HG02981 (cell line): ENCODE results near the gene ITGAX.
"Not testable (repeated sequence)": the region's sequence is repeated elsewhere in the genome, so short reads cannot be mapped to it uniquely, and the experiment has no call there.

Experiments used
- ATAC-seq: cut with Tn5 transposase; IDR thresholded peaks from one replicate; pipeline ENCODE4 v1.9.1; 2021; ENCODE audit warnings: mild to moderate bottlenecking, moderate library complexity; ENCODE audit not compliant: unreplicated experiment

Gene ITGAX

DNA sequence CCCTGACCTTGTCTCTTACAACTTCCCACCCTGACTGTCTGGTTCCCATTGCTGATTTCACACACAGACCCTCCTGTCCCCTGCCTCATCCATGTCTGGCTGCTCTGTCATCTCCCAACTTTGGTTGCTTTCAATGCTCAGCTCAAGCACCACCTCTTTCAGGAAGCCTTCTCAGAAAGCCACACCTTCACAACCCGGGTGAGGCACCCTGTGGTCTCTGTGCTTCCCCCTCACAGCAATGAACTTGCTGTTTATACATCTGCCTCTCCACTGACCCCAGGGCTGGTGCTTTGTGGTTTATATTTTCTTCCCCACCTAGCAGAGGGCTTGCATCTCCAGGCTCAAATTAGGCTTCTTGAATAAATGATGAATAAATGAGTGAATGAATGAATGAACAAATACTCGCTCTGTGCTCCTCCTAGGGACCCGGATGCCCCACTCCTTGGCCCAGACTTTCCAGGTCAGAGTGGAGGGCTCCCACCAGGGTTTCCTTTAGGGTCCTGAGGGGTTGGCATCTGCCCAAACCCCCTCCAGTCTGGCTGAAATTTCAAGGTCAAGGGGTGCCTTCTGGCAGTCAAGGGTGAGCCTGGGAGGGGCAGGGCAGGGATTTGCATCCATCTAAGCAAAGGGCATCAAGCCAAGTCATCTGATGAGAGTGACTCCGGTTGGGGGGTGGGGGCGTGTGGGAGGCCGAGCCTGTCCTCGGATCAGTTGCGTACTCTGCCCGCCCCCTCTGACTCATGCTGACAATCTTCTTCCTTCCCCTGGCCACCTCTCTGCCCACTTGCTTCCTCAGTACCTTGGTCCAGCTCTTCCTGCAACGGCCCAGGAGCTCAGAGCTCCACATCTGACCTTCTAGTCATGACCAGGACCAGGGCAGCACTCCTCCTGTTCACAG is at the start of gene ITGAX:
Gene ITGAX, plus strand, starts transcription at position 783 of the 898 bp plus-strand sequence. Its CDS starts 79 bp downstream, at position 862.
- ATAC-seq = peak; percentile 71

- ATAC-seq = no peak
These were observed 49.8 kb upstream of the ITGAX start for GRCh38 chr16:31305219-31305618.

DNA sequence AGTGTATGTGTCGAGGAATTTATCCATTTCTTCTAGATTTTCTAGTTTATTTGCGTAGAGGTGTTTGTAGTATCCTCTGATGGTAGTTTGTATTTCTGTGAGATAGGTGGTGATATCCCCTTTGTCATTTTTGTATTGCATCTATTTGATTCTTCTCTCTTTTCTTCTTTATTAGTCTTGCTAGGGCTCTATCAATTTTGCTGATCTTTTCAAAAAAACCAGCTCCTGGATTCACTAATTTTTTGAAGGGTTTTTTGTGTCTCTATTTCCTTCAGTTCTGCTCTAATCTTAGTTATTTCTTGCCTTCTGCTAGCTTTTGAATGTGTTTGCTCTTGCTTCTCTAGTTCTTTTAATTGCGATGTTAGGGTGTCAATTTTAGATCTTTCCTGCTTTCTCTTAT is 46.6 kb upstream of the ITGAX start:
- not testable (repeated sequence) for ATAC-seq

- ATAC-seq = no peak
These were observed 32.5 kb upstream of the ITGAX start for GRCh38 chr16:31322500-31322899.

- ATAC-seq = no peak
These were observed 30.9 kb upstream of the ITGAX start for GRCh38 chr16:31323959-31324629.

GRCh38 chr16:31325171-31325570 is 29.8 kb upstream of the ITGAX start:
- ATAC-seq = no peak

DNA sequence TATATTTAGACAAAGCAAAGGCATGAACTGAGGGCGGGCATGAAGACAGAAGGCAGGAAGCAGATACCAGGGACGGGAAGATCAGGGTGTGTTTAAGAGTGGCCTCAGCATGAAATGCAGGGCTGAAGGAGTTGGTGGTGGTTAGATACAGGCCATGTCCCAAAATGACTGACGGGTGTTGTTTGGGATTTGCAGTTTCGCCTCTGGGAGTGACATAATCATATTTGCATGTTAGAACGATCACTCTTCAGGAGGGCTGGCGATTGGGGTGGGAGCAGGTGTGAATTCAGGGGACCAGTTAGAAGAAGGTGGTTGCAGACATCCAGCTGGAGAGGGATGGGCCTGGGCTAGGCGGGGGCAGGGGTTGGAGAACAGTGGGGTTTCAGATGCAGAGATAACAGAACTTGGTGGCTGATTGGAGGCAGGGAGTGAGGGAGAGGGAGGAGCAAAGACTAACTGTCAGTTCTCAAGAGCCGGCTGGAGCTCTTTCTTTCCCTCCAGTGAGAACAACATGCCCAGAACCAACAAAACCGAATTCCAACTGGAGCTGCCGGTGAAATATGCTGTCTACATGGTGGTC is 27.2 kb upstream of the ITGAX start:
- no peak for ATAC-seq

DNA sequence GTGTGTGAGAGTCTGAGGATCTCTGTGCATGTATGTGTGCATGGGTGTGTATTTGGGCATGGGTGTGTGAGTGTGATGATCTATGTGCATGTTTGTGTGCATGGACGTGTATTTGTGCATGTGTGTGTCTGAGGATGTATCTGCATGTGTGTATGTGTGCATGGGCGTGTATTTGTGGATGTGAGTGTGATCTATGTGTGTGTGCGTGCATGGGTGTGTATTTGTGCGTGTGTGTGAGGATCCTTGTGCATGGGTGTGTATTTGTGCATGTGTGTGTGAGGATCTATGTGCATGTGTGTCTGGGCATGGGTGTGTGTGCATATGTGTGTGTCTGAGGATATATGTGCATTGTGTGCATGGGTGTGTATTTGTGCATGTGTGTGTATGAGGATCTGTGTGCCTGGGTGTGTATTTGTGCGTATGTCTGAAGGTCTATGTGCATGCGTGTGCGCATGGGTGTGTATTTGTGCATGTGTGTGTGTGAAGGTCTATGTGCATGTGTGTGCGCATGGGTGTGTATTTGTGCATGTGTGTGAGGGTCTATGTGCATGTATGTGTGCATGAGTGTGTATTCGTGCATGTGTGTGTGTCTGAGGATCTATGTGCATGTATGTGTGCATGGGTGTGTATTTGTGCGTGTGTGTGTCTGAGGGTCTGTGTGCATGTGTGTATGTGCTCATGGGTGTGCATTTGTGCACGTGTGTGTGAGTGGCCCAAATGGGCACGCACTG is 26.5 kb upstream of the ITGAX start:
- ATAC-seq = no peak

- no peak for ATAC-seq
These were observed 25.1 kb upstream of the ITGAX start for GRCh38 chr16:31329671-31330552.

GRCh38 chr16:31330553-31330890 is 24.5 kb upstream of the ITGAX start:
- ATAC-seq = no peak

- ATAC-seq = no peak
These were observed 23.7 kb upstream of the ITGAX start for GRCh38 chr16:31331141-31331764.

DNA sequence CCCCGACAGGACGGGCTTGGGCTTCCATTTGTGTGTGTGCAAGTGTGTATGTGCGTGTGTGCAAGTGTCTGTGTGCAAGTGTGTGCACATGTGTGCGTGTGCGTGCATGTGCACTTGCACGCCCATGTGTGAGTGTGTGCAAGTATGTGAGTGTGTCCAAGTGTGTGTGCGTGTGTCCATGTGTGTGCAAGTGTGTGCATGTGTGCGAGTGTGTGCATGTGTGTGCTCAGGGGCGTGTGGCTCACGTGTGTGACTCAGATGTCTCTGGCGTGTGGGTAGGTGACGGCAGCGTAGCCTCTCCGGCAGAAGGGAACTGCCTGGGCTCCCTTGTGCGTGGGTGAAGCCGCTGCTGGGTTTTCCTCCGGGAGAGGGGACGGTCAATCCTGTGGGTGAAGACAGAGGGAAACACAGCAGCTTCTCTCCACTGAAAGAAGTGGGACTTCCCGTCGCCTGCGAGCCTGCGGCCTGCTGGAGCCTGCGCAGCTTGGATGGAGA is 23.1 kb upstream of the ITGAX start:
- no peak for ATAC-seq

- ATAC-seq = no peak
These were observed 22.4 kb upstream of the ITGAX start for GRCh38 chr16:31332544-31332943.

DNA sequence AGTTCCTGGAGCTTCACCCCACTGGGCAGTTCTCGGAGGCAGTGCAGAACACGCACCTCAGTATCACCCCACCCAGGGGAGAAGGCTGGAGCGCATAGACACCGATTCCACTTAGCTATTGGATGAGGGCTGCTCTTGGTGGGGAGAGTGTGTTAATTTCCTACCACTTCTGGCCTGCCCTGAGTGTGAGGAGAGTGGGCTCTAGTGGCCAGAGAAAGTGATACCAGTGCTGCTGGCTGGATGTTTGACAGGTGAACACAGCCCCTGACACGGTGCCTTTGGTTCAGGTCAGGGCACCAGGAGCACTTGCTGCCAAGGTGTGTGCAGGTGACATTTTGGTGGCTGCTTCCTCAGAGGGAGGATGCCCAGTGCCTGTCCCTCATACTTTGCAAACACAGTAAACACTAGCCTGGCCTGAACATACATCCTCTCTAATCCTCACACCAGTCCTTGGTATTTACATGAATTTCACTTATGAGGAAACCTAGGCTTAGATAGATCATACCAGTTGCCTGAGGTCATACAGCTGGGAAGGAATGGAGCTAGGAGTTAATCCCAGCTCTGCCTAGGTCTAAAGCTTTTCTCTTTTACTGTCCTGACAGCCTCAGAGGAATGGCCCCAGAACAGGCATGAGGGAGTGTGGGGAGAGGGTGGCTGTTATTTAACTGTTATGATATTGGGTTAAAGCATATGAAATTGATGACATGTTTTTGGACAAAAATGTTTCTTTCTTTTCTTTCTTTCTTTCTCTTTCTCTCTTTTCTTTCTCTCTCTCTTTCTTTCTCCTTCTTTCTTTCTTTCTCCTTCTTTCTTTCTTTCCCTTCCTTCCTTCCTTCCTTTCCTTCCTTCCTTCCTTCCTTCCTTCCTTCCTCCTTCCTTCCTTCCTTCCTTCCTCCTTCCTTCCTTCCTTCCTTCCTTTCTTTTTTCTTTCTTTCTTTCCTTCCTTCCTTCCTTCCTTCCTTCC is 21.0 kb upstream of the ITGAX start:
- ATAC-seq = no peak

DNA sequence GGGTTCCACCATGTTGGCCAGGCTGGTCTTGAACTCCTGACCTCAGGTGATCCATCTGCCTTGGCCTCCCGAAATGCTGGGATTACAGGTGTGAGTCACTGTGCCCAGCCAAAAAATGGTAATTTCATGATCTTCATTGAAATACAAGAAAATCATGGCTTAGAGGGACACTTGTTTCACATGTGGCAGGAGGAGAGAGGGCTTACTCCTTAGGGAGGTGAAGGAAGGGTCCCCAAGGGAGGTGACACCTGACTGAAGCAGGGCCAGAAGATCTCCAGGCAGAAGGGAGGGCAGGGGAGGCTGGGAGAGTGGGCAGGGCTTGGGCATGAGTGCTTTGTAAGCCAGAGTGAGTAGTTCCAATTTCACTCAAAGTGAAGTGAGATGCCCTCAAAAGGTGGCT is 20.0 kb upstream of the ITGAX start:
- no peak for ATAC-seq

DNA sequence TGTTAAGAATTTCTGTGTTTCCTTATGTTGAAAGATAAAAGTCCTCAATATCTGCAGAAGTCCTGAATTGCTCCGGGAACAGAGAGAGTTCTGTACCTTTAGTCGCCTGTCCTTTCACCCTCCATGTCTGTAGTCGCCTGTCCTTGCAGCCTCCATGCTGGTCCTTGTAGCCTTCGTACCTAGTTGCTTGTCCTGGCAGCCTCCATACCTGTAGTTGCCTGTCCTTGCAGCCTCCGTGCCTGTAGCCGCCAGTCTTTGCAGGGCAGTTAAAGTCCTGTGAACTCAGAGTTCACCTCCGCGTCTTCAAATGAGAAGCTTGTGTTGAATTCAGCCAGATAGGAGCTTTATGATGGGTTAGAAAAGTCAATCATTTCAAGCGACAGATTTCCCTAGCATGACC is 19.5 kb upstream of the ITGAX start:
- ATAC-seq = no peak

DNA sequence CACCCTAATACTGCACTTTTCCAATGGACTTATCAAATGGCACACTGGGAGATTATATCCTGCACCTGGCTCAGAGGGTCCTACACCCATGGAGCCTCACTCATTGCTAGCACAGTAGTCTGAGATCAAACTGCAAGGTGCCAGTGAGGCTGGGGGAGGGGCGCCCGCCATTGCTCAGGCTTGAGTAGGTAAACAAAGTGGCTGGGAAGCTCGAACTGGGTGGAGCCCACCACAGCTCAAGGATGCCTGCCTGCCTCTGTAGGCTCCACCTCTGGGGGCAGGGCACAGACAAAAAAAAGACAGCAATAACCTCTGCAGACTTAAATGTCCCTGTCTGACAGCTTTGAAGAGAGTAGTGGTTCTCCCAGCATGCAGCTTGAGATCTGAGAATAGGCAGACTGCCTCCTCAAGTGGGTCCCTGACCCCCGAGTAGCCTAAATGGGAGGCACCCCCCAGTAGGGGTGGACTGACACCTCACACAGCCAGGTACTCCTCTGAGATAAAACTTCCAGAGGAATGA is 16.8 kb upstream of the ITGAX start:
- not testable (repeated sequence) for ATAC-seq

- peak; percentile 77 for ATAC-seq
These were observed 10.3 kb upstream of the ITGAX start for GRCh38 chr16:31344712-31345111.
